ENCODE measurements around the gene GTF2E1.
"Not testable (repeated sequence)": the region's sequence is repeated elsewhere in the genome, so short reads cannot be mapped to it uniquely, and the experiment has no call there.

The GTF2E1 gene

GRCh38 chr3:120756061-120756460 is 13.5 kb downstream of the GTF2E1 start:
- no peak for DNase-seq (ENCODE audit: low read depth)

GRCh38 chr3:120758551-120758950 is 16.0 kb downstream of the GTF2E1 start:
- not testable (repeated sequence) for DNase-seq (ENCODE audit: low read depth)

GRCh38 chr3:120762615-120763014 is 20.1 kb downstream of the GTF2E1 start:
- peak; percentile 79 for DNase-seq (ENCODE audit: low read depth)

GRCh38 chr3:120763601-120764000 is 21.1 kb downstream of the GTF2E1 start:
- peak; percentile 24 for DNase-seq (ENCODE audit: low read depth)

- DNase-seq (ENCODE audit: low read depth): peak; percentile 25
Measured at GRCh38 chr3:120764206-120764605, 21.7 kb downstream of the GTF2E1 start.

GRCh38 chr3:120765830-120766493 is 23.4 kb downstream of the GTF2E1 start:
- no peak for DNase-seq (ENCODE audit: low read depth)

- no peak for DNase-seq (ENCODE audit: low read depth)
Measured at GRCh38 chr3:120766576-120766975, 24.0 kb downstream of the GTF2E1 start.

- DNase-seq (ENCODE audit: low read depth): peak; percentile 46
Measured at GRCh38 chr3:120767106-120767505, 24.6 kb downstream of the GTF2E1 start.

- no peak for DNase-seq (ENCODE audit: low read depth)
Measured at GRCh38 chr3:120769436-120769835, 26.9 kb downstream of the GTF2E1 start.

GRCh38 chr3:120770891-120771290 is 28.3 kb downstream of the GTF2E1 start:
- no peak for DNase-seq (ENCODE audit: low read depth)

GRCh38 chr3:120772081-120772480 is 29.5 kb downstream of the GTF2E1 start:
- DNase-seq (ENCODE audit: low read depth): peak; percentile 35

GRCh38 chr3:120773932-120774331 is 31.4 kb downstream of the GTF2E1 start:
- DNase-seq (ENCODE audit: low read depth): peak; percentile 44

- no peak for DNase-seq (ENCODE audit: low read depth)
Measured at GRCh38 chr3:120775411-120775810, 32.9 kb downstream of the GTF2E1 start.

GRCh38 chr3:120778776-120779175 is 36.2 kb downstream of the GTF2E1 start:
- DNase-seq (ENCODE audit: low read depth): no peak

- DNase-seq (ENCODE audit: low read depth): peak; percentile 91
Measured at GRCh38 chr3:120780977-120781376, 38.4 kb downstream of the GTF2E1 start.

GRCh38 chr3:120785832-120786231 is 43.3 kb downstream of the GTF2E1 start:
- DNase-seq (ENCODE audit: low read depth): peak; percentile 83

GRCh38 chr3:120791010-120791409 is 48.5 kb downstream of the GTF2E1 start:
- no peak for DNase-seq (ENCODE audit: low read depth)

- peak; percentile 86 for DNase-seq (ENCODE audit: low read depth)
Measured at GRCh38 chr3:120791913-120792312, 49.4 kb downstream of the GTF2E1 start.

- peak; percentile 76 for DNase-seq (ENCODE audit: low read depth)
Measured at GRCh38 chr3:120793601-120794000, 51.1 kb downstream of the GTF2E1 start.

- DNase-seq (ENCODE audit: low read depth): peak; percentile 81
Measured at GRCh38 chr3:120795017-120795648, 52.6 kb downstream of the GTF2E1 start.

GRCh38 chr3:120795959-120796358 is 53.4 kb downstream of the GTF2E1 start:
- DNase-seq (ENCODE audit: low read depth): no peak

- no peak for DNase-seq (ENCODE audit: low read depth)
Measured at GRCh38 chr3:120796976-120797375, 54.4 kb downstream of the GTF2E1 start.

GRCh38 chr3:120797857-120798256 is 55.3 kb downstream of the GTF2E1 start:
- DNase-seq (ENCODE audit: low read depth): no peak

GRCh38 chr3:120798346-120798745 is 55.8 kb downstream of the GTF2E1 start:
- DNase-seq (ENCODE audit: low read depth): peak; percentile 10
